Measurements from ENCODE around the gene URM1.

URM1 gene

DNA sequence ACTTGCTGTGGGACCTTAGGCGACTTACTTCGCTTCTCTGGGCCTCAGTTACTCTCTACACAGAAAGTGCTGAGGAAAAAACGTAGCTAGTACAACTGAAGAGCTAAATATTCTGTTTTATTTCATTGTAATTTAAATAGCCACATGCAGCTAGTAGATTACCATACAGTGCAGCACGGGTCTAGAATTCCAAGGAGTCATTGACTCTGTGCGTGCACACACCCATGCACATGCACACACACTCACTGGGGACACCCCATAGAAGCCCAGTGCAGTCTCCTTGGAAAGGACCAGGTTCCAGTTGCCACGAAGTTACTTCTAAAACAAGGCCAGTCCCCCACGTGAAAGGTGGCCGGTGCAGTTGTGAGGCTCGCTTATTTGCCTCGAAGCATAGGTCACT, 17.0 kb downstream of the URM1 start:
- DNase-seq: no peak

DNA sequence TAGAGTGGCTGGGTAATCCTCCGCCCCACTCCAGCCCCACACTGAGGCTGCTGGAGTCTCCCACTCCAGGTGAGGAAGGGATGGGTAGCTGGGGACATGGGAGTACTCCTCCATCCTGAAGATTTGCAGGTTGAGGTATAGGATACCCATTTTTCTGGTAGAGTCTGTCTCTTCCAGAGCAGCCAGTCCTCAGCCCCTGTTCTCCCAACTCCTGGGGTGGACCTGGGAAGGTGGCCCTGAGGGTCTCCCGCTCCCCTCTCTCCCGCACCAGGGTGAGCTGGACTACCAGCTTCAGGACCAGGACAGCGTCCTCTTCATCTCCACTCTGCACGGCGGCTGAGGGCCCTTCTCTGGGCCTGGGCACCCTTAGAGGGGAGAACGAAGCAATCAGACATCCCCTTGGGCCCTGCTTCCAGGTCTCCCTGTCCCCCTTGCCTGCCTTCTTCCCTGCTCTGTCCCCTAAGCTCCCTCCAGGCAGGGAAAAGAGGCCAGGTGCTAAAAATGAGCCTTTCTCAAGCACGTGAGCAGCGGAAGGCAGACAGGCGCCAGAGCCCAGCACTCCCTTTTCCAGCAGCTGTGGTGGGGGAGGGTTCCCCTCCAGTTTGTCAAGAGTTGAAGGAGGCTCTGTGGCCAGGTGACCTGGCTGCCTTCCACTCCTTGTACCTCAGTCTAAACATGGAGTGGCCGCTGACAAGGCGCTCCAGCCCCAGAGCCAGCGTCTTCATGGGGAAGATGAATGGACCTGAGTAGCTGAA, 18.4 kb downstream of the URM1 start:
- no peak for DNase-seq

DNA sequence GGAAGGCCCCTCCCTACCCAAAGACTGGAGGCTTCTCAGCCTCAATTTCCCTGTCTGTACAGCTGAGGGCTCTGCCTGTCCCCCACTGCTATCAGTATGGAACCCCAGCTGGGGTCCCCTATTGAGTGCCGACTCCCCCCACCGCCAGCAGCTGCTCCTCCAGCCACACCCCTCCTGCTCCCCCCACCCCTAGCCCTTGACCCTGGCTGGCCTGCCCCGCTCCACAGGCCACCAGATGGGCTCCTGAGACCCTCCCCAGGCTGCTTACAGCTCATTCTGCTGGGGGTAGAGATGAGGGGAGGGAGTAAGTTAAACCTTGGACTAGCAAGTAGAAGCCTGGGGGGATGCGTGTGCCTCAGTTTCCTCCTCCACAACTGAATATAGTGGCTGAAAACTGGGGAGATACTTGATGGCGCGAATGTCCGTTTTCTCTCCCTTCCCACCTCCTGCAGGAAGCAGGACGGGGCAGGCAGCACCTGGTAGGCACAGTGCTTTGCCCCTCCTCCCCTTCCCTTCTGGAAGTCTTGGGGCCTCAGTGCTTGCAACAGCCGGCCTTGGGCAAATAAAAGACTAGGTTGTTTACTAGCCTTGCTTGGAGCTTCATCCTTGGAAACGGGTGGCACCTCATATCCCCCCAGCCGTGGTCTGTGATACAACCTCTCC, 19.1 kb downstream of the URM1 start:
- DNase-seq: no peak

DNA sequence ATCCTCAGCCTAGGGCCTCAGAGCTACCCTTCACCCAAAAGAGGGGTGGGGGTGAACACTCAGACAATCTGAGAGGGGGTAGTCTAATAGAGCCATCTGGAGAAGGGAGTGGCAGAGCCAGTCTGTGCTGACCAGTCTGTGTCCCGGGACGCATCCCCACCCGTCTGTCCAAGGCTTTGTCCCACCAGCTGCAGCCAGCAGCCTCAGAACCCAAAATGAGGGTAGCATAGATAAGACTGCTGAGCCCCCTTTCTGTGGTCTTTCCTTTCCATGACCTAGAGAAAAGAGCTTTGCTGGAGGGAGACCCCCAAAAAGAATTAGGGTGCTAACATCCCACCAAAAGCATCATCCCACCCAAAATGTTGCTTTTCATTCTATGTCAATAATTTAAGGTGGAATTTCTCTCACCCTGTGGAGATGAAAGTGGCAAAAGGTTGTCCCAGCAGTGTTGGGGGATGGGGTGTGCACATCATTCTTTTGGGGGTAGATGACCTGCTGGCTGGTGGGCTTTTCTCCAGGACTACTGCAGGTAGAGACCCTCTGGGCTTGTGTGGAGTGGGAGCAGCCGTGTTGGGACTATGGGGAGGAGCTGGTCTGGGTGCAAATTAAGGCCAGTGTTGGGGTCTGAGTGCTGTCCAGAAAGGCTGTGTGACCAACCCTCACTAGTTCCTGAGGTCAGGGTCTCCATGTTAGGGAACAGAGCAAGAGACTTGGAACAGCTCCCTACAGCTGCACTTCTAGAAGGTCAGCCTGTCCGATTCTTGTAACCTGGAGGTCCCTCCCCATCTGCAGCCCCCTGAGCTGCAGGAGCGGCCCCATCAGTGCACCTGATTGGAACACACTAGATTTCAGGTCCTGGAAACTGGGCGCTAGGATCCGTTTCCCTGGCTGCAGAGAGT, 19.9 kb downstream of the URM1 start:
- DNase-seq: no peak

DNA sequence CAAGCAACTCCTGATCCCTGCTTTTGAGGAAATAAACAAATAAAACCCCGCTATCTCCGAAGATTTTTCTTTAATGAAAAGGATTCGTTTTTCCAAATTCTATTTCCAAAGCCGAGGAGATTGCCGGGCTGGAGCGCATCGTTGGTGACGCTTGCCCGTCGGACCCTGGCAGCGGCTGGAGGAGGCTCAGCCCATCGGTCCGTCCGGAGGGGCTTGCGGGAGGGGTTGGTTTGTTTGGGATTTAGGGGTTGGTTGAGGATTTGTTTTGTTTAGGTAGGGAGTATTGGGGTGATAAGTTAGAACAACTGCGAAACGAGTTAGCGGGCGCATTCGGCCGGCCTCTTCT, 20.8 kb downstream of the URM1 start:
- no peak for DNase-seq

DNA sequence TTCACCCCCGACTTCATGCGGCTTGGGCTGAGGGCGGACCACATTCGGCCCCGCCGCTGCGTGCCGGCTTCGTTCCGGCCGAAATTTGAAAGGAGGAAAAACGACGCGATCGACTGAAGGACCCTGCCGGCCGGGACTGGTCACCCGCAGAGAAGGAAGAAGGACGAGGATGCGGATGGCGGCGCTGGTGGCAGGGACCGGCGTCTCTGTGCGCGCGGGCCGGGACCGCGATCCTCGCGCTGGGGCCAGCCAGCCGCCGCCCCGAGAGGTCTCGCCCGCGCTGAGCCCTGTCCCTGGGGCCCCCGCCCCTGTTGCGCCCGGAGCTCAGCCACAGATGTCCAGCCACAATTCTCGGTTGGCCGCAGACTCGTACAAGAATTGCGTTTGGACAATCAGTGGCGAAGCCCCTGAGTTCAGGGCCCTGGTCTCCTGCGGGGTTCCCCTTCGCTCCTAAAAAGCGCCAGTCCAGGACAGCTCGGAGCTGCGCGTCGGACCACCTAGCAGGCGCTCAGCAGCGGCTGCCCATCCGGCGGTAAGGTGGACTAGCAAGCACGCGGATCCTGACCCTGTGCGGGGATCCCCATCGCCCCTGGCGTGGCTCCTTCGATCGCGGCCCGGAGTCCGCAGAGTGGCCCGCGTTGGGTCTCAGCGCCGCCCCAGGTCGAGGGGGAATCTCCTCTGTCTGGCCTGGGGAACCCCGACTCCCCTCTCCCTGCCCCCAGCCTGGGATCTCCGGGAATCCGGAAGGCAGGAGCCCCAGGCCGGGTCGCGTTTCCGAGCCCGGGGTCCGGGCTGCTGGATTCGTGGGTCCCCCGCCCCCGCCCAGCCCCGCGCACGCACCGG, 21.3 kb downstream of the URM1 start:
- DNase-seq: no peak

DNA sequence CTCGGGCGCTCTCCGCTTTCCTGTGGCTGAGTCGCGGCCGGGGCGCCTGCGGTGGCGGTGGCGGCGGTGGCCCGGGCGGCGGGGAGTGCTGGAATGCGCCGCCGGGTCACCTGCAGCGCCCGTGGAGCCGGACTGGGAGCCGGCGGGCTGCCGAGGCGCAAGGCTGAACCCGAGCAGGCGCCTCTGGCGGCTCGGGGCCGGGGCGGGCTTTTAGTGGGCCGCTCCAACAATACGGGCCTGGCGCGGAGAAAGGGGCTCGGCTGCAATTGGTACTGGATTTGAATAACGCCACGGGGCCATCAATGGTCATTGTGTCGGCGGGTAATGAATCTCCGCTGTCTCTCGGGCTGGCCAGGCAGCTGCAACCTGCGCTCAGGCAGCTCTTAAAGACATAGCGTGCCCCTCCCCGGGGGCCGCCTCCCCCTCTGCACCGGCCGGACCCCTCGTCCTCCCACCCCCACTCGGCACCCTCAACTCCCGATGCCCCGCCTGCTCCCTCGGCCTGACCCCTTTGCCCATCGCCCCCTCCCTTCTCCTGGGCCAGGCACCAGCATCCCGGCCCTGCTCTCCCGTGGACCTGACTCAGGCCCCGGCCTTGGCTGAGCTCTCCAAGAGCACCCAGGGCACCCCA, 22.1 kb downstream of the URM1 start:
- DNase-seq: no peak

DNA sequence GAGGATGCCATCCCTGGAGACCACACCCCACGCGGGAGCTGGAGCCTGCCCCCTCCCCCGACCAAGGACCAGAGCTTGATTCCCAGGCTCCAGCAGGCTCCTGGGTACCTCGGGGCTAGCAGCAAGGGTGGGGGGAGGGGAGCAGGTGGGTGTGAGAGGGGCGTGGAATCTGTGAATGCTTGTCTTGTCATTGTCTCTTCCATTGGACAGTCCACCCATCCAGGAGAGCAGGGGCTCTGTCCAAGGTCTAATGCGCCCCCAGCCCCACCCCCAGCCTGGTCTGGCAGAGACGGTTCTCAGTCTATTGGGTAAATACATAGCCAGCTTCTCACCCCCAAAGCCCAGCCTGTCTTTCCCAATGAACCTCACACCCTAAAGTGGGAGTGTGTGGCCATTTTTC, 22.8 kb downstream of the URM1 start:
- DNase-seq: no peak

DNA sequence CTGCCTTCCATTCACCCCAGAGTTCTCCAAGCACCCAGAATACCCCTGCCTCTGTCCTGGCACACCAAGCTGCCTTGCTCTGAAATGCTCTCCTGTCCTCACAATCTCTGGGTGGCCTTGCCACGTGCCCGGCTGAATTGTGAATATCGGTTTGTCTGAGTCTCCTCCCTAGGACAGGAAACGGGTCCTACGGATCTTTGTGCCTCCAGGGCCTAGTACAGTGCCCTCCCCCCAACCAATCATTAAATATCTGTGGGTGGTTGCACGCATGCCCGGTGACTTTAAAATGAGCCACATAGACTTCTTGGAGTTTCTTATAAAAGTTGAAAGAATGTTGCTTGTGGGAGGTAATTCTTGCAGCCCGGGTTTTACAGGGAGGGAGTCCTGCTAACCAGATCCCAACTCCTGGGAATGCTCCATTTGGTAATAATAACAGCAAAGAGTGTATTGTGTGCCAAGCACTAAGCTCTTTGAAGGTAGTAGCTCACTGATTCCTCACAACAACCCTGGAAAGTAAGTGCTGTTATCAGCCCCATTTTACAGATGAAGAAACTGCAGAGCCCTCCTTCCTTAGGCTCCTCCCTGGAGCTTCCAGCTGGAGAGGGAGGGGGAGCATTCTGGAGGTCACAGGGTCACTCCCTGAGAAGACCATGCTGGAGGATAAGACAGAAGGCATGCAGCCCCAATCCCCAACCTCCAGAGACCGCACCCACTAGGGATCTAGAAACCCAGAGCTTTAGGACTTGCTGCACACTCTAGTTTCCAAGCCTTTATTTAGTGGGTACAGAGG, 23.4 kb downstream of the URM1 start:
- DNase-seq: no peak

DNA sequence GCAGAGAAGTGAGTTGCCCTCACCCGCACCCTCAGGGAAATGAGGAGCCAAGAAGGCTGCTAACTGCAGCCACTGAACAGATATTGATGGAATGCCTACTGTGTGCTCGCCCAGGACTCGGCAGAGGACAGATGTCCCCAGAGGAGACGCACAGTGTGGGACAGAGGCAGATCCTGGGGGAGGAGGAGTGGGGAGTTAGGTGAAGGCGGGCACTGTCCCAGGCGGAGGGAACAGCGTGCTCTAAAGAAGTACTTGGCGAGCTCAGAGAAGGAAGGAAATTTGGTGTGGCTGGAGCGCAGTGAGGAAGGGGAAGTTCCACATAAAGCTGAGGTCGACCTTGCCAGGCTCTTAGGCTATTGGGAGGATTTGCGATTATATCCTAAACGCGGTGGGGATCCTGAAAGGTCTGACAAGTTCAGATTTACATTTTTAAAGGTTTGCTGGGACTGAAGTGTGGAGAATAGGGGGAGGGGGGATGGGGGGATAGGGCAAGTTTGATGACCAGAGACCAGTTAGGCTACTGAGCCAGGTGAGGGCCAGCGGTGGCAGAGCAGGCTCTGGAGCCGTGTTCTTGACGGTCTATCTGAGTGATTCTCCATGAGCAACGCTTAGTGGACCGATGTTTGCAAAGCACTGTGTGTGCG, 25.9 kb downstream of the URM1 start:
- no peak for DNase-seq

DNA sequence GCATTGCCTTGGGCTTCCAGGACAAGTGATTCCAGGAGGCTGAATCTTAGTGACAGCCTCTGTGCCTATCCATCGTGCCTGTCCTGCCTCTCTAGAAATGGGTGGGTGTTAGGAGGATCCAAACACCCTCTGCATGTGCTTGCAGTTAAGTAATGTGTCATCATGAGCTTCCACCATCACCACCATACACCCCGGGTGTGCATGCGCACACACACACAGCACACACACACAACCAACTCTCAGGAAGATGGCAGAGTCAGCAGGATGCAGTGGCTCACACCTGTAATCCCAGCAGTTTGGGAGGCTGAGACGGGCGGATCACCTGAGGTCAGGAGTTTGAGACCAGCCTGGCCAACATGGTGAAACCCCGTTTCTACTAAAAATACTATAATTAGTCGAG, 26.7 kb downstream of the URM1 start:
- no peak for DNase-seq

DNA sequence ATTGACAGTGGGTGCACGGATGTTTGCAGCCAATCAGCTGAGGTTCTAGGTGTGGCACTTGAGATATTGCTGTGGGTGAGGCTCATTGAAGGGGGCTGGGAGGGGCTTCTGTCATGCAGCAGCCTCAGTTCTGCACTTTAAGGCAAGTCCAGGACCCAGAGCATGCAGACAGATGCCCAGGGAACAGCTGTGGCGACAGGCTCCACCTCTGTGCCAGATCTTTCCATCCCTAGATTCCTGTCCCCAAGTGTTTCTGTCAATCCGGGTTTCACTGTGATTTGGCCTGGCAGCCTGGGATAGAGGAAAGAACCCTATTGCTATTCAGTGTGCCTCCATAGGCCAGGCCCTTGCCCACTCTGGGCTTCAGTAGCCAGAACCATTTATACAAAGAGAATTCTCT, 28.7 kb downstream of the URM1 start:
- no peak for DNase-seq

DNA sequence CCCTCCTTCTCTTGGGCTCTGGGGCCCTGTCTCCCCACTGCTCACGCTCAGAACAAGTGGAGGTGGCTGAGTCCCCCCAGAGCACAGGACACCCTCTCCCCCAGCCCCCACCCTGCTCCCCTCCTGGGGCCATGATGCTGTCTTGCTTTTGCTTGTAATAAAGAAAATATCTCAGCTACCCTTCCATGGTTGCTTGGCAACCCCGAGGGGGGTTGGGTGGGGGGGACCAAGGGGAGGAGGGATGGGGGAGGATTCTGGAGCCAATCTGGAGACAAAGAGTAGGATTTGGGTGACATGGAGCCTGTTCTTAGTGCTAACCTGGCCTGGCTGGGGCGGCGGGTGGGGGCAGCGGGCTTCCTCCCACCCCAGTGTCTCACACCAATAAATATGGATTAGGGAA, 33.4 kb downstream of the URM1 start:
- no peak for DNase-seq

DNA sequence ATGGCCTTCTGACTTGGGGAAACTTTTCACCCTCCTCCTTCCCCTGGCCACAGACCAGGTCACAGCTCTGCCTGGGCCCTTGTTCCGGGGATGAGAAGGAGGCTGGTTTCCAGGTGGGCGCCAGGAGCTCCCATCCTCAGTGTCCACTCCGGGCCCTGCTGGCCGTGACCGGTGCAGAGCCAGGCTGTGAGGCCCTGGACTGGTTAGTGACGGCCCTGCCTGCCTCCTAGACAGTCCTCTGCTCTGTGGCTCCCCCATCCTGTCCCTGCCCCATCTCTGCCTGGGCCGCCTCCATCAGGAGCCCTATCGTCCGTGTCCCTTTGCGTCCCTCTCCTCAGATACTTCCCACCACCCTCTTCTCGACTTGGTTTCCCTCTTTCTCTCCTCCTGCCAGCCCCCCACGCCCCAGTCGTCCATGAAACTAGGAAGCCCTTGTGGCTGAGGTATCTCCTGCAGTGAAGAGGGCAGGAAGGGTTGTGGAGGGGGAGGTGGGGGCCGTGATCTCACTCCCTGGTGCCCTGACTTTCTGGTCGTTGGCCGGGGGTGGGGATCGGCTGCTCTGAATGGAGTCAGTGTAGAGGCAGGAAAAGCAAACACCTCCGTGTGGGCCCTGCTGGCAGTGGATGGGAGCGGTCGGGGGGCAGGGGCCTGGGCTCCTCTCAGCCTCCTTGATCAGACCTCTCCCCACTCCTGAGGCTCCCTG, 34.1 kb downstream of the URM1 start:
- DNase-seq: no peak

DNA sequence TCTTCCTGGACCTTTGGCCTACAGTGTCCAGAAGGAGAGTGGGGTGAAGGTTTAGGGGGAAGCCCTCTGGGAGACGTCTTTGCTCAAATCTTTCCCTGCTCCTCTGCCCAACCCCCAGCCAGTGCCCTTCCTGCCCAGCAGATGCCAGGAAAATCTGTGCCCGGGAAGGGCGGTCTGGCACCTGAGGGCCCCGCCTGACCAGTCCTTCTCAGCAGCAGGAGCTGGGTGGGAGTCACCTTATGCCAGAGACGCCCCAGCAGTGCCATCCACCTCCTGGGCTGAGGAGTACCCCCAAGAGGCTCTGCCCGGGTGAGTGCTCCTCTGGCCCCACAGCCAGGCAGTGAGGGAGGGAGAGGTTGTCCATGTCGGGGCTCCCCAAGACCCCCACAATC, 34.6 kb downstream of the URM1 start:
- no peak for DNase-seq

DNA sequence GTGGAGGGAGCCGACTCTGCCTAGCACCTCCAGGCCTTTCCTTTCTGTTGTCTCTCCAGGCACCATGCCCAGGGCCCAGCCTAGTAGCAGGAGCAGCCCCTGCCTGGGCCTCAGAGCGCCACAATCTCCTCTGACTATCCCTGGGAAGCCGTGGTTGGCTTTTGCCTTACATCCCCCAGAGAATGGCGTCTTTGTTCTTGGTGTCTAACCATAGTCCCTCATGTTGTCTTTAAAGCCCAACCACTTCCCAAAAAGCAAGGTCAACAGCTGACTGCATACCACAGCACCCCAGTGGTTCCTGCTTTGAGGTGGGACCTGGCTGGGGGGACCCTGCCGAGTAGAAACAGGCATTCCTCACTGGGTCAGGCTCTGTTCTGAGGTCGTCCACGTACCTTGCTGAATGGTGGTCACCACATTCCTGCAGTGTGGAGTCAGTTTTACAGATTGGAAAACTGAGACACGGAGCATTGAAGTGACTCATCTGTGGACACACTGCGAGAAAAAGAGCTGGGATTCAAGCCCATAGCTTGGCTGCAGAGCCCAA, 35.7 kb downstream of the URM1 start:
- DNase-seq: no peak

DNA sequence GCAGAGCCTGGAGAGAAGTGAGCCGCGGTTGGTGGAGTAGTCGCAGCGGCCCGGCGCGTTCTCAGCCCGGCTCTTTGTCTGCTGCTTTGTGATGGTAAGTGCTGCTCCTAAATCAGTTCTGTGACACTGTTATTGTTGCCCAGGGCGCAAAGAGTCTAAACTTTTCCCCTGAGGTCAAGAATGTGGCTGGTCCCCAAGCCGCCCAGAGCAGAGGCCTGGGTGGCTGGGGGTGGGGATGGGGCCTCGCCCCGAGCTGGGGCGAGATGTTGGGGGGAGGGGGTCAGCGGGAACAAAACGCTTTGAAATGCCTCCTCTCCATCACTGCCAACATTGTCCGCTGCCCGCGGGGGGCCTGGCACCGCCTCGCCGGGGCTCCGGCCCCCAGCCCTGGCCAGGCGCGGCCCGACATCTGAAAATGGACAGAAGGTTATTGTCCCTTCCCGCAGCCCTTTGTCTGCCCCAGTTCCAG, 37.8 kb downstream of the URM1 start:
- no peak for DNase-seq

DNA sequence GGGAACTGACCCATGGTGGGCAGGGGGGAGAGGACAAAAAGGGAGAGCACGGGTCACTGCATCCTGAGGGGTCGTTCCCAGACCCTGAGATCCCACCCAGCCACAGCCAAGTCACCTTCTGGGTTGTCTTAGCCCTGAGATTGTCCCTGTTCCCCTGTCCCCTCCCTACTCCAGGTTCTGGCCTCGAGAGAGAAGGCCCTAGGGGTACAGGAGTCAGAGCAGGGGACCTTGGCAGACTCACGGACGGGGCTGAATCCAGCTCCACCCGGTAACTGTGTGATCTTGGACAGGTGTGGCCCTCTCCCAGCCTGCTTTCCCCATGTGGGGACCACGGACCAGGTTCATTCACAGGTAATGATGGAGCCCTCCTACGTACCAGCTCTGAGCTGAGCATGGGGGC, 38.3 kb downstream of the URM1 start:
- no peak for DNase-seq

DNA sequence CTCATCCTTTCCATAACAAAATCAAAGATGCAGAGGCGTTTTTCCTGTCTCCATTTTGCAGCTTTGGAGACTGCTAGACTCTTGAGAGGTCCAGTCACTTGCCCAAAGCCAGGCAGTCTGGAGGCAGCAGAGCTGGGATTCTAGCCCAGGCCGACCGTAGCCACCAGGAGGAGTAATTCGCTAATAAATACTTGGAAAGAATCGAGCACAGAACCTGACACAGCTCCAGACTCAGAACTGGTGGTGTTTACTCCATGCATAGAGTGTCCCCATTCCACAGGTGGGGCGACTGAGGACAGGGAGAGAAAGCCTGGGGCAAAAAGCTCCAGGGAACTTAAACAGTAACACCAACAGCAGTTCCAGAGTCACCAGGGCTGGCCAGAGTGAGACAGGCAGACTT, 38.8 kb downstream of the URM1 start:
- no peak for DNase-seq
